Stimulated activated CD8-positive, alpha-beta memory T cell treated with anti-CD3 and anti-CD28 coated beads, Interleukin-12 subunit alpha, Interleukin-12 subunit beta, amount 100 ng/mL, for 1 hour (primary cell): ENCODE measurements around the gene RABGAP1L.
"Not testable (repeated sequence)": the region's sequence is repeated elsewhere in the genome, so short reads cannot be mapped to it uniquely, and the experiment has no call there.

Experiments used
- DNase-seq: peaks from one replicate; pipeline ENCODE4 v3.0.0-alpha.2; 2020; ENCODE audit warnings: low read depth

RABGAP1L gene

DNA sequence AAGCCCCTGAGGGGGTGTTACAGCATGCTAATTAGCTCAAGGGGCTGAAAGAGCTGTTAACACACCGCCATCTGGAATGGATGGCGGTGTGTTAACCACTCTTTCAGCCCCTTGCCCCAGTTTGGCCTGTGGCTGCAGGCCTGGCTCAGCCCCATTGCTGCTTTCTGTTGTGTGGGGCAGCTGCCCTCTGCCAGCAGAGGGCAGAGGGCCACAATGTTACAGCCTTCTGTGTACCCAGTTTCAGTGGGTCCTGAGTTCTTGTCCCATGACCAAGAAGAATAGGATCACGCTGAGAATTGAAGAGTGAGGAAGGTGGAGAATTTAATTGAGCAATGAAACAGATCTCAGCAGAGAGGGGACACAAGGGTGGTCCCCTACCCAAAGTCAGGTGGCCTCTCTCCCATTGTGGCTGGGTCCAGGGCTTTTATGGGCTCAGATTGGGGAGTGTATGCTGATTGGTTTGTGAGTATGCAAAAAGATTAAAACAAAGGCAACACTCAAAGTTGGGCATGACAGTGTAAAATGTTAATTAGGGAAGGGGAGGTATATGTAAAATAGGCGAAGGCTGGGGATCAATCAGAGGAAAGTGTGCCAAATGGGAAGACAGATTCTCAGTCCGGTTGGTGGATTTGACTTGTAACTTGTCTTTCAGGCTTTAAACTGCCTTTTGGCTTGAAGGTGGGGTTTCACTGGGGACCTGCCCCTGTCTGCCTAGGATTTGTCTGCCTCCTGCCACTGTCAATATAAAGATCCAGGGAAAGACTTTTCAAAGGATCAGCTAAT is 142.2 kb downstream of the RABGAP1L start:
- DNase-seq = no peak

DNA sequence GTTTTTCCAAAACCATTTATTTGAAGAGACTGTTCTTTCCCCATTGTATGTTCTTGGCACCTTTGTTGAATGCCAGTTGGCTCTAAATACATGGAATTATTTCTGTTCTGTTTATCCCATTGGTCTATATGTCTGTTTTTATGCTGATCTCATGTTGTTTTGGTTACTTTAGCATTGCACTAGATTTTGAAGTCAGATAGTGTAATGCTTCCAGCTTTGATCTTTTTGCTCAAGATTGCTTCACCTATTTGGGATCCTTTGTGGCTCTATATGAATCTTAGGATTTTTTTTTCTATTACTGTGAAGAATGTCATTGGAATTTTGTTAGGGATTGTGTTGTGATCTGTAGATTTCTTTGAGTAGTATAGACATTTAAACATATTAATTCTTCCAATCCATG is 149.3 kb downstream of the RABGAP1L start:
- no peak for DNase-seq

DNA sequence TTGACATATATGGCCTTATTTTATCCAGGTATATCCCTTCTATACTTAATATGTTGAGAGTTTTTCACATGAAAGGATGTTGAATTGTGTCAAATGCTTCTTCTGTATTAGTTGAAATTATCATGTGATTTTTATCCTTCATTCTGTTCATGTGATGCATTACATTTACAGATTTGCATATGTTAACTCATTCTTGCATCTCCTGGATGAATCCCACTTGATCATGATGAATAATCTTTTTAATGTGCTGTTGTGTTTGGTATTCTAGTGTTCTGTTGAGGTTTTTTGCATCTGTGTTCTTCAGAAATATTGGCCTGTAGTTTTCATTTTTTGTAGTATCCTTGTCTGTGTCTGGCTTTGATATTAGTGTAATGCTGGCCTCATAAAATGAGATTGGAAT is 150.2 kb downstream of the RABGAP1L start:
- DNase-seq = no peak

DNA sequence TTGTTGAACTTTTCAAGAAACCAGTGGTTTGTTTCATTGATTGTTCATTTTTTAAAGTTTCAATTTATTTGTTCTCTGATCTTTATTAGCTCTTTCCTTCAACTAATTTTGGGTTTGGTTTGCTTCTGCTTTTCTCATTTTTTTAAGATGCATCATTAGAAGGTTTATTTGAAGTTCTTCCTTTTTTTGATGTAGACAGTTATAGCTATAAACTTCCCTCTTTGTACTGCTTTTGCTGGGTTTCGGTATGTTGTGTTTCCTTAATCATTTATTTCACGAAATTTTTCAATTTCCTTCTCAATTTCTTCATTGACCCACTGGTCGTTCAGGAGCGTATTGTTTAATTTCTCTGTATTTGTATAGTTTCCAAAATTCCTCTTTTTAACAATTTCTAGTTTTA is 155.1 kb downstream of the RABGAP1L start:
- DNase-seq = no peak

DNA sequence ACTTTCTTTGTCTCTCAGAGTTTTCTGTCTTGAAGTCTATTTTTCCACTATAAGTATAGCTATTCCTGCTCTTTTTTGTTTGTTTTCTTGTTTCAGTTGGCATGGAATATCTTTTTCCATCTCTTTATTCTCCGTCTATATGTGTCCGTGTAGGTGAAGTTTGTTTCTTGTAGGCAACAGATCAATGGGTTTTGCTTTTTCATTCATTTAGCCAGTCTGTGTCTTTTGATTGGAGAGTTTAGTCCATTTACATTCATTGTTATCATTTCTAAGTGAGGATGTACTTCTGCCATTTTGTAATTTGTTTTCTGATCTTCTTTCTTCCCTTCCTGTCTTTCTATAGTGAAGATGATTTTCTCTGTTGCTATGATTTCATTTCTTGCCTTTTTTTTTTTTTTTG is 155.9 kb downstream of the RABGAP1L start:
- DNase-seq = no peak

DNA sequence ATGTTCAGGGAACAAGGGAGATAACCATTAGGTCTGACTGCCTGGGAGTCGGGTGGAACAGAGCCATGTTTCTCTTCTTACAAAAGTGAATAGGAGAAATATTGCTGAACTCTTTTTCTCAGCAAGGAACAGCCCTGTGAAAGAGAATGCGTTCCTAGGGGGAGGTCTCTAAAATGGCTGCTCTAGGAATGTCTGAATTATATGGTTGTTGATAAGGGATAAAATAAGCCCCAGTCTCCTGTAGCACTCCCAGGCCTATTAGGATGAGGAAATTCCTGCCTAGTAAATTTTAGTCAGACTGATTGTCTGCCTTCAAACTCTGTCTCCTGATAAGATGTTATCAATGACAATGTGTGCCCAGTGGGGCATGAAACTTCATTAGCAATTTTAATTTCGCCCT is 161.6 kb downstream of the RABGAP1L start:
- DNase-seq = not testable (repeated sequence)

DNA sequence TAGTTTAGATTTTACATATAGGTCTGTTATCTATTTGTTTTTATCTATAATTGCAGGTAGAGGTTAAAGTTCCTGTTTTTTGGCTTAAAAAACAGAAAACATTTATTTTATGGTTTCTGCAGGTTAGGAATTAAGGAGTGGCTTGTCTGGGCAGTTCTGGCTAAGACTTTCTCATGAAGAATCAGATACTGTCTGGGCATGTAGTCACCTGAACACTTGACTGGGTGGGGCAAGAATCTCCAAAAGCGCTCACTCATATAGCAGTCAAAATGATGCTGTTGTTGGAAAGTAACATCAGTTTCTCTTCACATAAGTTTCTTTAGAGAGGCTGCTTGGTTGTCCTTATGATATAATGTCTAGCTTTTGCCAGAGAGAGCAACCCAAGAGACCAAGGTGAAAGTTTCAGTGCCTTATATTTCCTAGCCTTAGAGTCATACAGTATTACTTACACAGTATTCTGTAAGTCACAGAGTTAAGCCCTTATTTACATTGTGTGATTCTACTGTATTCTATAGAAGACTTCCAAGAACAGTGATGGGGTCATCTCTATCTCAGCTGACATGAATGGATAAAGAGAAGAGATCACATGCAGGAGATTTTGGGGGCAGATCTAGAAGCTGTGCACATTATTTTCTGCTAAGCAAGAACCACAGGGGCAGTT is 163.0 kb downstream of the RABGAP1L start:
- DNase-seq = no peak

DNA sequence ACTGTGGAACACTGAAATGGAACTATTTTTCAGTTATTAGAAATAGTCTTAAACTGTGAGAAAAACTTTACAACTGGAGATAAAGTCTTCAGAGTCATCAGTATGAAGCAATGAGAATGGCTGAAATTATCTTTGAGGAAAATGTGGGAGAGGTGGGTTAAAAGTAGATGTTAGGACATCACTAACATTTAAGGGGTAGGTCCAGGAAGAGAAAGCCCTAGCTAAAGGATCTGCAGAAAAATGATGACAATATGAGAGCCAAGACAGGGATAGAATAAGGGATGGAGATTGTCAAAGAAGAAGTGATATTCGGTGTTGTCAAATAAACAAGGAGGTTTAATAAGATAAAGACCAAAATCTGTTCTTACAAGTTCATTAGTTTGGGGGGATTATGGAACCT is 165.2 kb downstream of the RABGAP1L start:
- no peak for DNase-seq

DNA sequence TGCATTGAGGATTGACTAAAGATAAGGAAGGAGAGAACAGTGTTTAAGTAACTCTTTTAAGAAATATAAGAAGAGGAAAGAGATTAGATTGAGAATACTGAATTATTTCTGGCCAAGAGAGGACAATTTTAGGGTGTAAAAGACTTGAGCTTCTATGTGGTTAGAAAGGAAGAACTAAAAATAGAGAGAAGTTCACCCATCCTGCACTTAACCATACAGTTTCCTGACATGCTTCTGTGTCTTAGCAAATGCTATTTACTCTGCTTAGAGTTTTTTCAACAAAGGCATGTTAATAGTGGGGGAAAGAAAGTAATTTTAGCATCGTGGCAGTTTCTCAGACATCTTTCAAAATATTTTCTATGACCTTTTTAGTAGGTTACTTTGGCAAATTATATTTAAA is 165.6 kb downstream of the RABGAP1L start:
- no peak for DNase-seq

DNA sequence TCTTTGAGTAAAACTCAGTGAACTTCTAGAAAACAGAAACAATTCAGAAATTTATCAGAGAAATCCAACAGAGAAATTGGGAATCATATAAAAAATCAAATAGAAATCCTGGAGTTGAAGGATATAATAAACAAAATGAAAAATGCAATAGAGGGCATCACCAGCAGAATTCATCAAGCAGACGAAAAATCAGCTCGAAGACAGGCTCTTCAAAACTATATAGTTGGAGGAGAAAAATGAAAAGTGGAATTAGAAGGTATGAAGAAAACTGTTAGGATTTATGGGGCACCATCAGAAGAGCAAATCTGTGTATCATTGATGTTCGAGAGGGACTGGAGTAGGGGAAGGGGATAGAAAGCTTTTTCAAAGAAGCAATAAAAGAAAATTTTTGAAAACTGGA is 167.0 kb downstream of the RABGAP1L start:
- DNase-seq = no peak

DNA sequence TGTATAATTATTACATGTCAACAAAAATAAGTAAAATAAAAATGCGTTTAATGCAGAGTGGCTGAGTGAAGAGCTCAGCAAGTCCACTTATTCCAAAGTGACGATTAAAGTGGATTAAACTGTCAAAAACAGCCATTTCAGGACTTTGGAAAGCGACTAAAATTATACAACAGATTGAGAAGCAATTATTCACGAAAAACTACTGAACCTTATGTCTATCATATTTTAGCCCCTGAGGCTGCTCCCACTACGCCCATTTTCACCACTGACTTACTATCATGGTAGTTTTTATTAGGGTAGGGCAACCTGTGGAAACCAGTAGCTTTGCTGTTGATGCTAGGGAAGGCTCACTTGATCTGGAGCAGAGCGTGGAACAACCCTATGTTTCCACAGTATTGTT is 174.1 kb downstream of the RABGAP1L start:
- no peak for DNase-seq

DNA sequence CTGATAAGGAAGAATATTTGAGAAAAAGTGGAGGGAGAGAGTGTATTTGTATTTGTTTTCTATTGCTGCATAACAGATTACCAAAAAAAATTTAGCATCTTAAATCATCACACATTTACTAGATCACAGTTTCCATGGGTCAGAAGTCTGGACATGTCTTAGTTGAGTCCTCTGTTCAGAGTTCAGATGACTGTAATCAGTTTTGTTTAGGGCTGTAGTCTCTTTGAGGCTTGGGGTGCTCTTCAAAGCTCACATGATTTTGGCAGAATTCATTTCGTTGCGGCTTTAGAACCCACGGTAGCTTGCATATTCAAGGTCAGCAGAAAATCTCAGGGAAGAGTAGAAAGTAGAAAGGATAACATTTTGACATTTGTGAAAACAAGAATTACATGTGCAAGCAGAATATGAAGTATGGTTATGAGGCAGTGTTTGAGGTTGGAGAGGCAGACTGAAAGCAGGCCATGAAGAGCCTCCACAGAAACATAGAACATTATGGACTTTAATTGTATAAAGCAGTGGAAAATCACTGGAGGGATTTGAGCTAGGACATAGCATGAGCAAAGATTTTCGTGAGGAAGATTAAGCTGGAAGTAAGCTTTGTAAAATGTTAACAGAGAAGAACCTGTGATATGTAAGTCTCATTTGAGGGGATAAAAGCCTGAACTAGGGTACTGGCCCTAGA is 177.8 kb downstream of the RABGAP1L start:
- DNase-seq = no peak

DNA sequence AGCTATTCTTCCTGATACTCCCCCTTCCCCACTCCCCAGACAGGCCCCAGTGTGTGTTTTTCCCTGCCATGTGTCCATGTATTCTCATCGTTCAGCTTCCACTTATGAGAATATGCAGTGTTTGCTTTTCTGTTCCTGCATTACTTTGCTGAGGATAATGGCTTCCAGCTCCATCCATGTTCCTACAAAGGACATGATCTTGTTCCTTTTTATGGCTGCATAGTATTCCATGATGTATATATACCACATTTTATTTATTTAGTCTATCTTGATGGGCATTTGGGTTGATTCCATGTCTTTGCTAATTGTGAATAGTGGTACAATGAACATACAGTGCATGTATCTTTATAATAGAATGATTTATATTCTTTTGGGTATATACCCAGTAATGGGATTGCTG is 181.1 kb downstream of the RABGAP1L start:
- DNase-seq = not testable (repeated sequence)

DNA sequence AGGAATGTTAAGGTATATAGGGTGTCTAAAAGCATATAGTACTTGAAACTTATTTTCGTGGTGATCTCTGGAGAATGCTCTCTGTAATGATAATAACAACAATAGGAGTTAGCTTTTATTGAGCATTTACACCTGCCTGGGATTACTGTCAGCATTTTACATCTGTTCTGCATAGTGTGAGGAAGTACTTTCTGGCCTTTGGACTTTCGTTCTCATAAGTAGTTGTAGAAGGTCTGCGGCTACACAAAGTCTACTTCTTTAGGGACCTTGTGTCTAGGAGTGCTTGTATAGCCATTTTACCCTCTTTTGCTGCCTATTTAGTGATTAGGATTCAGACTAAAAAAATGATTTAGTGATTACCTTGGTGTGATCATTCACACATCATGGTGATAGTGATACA is 184.8 kb downstream of the RABGAP1L start:
- DNase-seq = no peak

DNA sequence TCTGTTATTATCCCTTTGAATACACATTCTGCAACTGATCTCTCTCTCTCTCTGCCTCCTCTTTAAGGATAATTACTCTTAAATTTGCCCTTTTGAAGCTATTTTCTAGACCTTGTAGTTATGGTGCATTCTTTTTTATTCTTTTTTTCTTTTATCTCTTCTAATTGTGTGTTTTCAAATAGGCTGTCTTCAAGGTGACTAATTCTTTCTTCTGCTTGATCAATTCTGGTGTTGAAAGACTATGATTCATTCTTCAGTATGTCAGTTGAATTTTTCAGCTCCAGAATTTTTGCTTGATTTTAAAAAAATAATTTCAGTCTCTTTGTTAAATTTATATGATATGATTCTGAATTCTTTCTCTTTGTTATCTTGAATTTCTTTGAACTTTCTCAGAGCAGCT is 192.8 kb downstream of the RABGAP1L start:
- no peak for DNase-seq

DNA sequence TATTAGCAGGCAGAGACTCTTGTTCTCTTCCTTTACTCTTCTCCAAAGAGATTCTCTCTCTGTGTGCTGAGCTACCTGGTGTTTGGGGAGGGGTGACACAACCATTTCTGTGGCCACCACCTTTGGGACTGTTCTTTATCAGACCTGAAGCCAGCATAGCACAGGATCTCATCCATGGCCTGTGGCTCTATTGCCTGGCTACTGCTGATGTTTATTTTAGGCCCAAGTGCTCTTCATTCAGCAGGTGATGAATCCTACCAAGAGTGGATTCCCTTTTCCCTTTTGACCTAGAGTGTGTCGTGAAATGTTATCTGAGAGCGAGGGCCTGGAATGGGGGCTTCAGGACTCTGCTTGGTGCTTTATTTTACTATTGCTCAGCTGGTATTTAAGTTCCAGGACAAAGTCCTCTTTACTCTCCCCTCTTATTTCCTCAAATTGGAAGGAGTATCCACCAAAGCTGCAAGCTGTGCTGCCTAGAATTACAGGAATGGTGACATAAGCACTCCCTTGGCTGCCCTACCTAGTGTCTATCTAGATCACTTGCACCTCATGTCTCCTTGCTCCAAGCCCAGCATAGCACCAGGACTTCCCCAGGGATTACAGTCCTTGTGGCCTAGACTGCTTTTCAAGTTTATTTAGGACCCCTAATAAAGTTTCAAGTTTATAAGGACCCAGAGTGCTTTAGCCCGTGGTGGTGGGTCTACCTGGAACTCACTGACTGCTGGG is 193.7 kb downstream of the RABGAP1L start:
- no peak for DNase-seq

DNA sequence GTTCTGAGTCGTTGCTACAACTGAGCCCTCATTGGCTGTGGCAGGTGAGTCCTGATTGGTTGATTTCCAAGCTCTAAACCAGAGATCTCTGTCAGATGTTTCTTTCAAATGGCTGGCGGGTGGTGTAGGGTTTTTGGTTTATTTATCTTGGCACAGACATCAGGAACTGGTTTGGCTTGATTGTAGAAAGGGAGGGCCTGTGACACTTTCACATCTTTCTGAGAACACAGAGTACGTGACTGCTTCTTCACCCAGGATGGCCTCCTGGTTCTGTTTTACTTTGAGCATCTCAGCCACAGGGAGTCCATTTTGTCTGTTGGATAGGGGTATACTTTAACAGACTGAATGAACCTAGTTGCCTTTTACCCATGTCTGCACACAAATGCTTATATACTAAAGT is 199.0 kb downstream of the RABGAP1L start:
- DNase-seq = no peak

DNA sequence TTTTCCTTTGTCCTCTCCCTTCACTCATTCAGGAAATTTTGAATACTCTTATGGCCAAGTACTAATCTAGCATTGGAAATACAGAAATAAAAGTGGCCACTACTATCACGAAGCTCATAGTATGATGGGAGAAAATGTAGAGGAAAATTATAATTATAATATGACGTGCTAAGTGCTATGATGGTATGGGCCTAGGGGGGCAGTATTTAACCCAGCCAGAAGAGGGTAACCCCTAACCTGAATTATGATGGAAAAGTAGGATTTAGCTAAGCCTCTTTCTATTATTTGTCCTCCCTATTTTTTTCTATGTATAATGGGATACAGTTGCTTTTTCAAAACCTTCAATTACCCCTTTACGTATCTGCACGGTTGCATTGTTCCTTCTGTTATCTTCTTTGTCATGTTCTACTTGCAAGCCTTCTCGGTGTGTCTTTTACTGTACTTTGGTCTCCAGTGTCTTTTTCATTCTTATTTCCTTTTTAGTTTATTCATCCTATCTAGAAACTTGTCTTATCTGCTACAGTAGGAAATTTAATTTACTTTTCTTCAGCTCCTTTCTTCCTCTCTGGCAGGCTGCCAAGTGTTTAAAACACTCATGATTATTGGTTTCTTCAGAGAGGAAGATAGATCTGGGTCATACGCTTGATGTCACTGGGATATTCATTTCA is 199.6 kb downstream of the RABGAP1L start:
- no peak for DNase-seq

DNA sequence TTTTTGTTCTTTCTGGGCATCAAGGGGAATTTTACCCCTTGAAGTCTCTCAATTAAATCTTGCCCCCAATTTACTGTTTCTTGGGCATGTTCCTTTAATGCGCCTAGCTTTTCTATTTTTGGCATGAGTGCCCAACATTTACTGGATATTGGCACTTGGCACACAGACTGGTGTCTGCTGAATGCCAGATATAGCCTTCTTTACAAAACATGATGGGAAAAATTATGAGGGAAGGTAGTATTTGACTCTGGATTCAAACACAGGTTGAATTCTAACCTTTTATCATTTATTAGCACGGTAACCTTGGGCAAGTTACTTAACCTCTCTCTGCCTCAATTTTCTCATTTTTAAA is 200.1 kb downstream of the RABGAP1L start:
- DNase-seq = no peak

DNA sequence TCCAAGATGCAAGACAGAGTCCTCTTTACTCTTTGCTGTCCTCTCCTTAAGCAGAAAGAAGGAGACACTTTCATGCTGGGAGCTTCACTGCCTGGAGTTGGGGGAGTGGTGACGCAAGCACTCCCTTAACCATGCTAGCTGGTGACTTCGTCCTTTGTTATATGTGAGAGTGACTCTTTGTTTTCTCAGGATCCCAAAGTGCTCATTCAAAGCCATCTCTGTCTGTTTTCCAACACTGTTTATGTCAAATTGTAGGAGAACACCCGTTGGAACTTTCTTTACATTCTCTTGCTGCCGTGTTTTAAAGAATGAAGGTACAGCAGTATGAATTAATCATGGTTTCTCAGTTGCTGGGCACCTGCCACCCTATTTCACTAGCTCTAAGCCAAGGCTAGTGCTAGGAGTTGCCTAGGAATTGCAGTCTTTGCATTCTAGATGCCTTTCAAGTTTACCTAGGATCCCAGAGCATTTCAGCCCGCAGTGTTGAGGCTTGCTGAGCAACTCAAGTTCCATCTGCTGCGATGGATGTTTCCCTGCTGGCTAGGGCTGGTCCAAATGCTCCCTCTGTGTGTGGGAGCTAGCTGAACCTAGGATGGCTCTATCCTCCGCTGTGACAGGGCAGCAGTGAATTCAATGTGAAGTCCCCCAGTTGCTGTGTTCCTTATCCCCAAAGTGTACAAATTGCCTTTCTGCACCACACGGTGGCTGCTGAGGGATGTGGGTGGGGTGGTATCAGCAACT is 205.8 kb downstream of the RABGAP1L start:
- no peak for DNase-seq

DNA sequence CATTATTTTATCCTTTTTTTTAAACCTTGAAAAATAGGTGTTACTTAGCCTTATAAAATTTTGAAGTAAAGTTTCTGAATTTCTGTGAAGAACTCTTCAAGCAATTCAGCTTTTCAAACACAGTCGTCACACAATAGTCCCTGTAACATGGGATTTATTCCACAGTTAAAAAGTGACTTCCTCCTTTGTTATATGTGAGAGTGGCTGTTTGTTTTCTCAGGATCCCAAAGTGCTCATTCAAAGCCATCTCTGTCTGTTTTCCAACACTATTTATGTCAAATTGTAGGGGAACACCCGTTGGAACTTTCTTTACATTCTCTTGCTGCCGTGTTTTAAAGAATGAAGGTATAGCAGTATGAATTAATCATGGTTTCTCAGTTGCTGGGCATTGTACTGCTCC is 207.6 kb downstream of the RABGAP1L start:
- DNase-seq = no peak
